RPMI8226 (cell line): Measurements from ENCODE around the gene FLAD1.

Experiments used
- DNase-seq: peaks from one replicate; pipeline ENCODE4 v3.0.0-alpha.2; 2015

Gene FLAD1

DNA sequence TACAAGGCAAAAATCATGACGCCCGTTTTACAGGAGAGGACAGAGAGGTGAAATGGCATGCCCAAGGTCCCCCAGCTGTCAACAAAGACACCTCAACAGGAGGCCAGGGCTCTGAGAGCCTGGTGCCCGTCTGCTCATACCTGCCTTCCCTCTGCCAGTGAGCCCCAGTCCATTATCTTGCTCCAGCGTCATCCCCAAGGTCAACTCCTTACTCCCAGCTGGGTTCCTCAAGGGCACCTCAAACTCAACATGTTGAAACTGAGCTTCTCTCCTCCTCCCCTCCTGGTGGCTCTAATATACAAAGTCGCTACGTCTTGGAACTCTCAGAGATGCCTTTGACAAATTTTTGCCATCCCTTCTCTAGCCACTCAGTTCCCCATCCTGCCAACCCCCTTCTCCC is 30.5 kb upstream of the FLAD1 start:
- no peak for DNase-seq

DNA sequence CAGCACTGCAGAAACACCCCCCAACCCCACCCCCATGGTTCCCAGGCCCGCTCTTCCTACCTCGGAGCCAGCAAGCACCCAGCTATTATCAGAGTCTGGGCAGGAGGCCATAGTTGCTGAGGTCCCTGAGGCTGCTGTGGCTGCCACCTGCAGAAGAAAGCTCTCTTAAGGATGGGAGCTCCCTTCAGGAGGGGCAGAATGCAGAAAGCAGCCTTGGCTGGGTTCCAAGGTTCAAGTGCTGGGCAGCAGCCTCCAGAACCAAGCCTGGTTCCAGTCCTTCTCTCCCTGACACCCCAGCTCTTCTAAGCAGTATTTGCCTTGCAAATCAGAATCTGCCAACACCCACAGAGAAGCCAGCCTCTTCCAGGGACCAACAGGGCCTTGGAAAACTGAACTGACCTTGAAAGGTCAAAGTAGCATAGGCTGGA is 29.5 kb upstream of the FLAD1 start:
- peak; percentile 83 for DNase-seq

DNA sequence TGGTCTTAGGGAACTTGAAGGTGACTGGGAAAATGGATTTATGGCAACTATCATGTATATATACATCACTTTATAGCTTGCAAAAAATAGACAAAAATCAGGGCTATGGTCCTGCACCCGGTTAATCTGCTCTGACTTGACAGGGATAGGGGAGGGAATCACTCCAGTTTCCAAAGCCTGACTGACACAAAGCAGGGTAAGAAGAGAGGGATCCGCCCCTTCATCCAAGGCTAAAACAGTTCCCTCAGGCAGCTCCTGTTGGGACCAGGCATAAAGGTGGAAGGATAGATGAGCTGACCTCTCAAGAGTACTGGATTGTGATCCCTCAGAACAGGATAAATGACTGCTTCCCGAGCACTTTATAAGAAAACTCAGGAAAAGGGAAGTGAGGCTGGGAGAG is 28.6 kb upstream of the FLAD1 start:
- no peak for DNase-seq

DNA sequence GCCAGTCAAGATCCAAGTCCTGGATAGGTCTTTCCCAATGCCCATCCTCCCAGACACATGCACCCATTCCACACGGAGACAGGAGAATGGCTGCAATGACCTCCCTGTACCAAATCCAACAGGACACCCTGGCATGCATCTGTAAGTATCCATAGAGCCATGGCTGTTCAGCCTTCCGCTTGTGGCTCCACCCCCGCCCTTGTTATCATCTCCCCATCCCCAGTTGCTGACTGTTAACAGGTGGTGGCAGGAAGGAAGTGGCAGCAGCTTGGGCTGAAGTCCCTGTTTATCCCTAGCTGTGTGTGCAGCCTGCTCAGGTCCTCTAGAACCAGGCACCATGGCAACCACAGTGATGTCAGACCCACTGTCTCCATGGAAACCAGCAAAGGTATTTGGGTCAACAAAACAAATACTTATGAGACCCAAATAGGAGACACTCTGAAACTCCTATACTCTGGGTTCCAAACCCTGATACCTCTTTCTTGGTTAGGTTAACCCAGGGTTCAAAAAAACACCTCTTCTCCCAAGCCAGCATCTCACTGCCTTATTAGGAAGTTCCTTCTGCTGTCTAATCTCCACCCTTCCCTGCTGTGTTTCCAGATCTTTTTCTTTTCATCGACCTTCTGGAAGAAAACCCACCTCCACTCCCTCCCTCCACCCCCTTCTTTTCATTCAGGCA is 28.0 kb upstream of the FLAD1 start:
- peak; percentile 94 for DNase-seq

DNA sequence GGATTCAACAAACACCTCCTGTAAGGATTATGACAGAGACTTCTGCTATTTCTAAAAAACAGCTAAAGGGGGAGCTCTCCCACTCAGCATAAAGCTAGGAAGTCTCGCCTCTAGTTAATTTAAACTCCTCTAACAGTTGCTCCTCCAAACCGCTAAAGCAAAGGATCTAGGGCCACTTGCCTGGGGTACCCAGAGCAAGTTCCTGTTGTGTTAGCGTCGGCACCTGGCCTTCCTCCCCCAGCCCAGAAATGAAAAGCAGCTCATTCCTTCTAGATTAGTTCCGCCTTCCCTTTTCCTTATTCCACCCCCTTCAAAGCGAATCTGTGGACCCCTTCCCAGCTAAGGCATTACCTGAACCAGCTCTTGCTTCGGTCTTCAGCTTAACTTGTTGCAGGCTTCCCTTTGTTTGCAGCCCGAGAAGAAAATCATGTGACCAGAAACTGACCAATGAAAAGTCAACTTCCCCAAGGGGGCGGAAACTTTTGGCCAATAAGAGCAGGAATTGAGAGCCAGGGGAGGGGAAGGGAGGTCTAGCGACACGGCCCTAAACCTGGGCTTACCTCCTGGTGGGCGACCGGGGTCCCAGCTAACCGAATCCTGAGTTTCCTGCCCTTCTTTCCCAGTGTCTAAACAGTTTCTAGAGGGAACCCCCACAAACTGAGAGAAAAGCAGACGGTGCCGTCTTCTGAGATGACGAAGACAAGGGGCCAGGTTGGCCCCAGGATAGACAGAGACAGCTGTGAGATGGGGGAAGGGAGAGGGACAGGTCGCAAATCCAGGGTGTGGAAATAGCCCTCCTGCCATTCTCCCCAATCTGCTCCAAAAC is 27.2 kb upstream of the FLAD1 start, which contains the start of gene PBXIP1:
Gene PBXIP1 (minus strand): TSS at position 382 of the 826 bp plus-strand sequence. CDS start 2,378 bp downstream, outside the sequence.
- peak; percentile 93 for DNase-seq

DNA sequence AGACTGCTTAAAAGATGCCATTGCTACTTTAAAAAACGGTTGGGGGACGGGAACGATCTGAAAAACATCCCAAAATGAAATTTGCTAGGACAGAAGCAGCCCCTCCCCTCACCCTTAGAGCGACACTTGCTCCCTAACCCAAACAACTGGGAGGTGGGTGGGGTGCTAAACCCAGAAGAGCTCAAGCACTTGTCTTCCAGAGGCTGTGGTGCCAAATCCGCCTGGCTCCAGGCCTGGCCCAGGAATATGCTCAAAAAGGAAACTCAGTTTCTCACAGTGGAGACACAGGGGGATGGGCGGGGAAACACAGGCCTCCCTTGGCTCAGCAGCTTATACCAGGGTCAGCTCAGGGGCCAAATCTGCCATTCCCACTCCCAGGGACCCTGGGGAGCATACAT is 26.6 kb upstream of the FLAD1 start:
- no peak for DNase-seq

DNA sequence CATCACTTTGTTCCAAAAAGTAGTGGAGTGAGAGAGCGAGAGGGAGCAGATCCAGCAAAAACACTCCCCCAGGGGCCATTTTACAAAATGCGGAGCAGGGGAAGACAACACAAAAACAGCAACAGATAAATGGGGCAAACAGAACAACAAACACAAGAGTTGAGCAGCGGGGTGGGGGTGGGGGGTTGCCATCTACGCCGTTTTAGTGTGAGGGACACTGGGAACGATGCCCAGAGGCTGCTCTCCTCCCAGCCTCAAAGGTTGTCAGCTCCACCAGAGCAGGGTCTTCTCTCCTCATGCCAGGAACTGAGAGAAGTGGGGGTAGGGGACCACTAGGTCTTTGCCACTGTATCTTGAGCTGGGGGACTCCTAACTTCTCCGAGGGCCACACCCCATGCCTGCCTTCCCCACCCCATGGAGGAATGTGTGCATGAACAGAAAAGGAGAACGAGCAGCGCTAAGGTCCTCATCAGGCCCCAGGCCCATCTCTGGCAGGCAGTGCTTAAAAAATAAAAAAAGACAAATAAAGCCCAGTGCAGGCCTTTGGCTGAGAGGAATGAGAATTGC is 26.0 kb upstream of the FLAD1 start:
- DNase-seq = no peak

DNA sequence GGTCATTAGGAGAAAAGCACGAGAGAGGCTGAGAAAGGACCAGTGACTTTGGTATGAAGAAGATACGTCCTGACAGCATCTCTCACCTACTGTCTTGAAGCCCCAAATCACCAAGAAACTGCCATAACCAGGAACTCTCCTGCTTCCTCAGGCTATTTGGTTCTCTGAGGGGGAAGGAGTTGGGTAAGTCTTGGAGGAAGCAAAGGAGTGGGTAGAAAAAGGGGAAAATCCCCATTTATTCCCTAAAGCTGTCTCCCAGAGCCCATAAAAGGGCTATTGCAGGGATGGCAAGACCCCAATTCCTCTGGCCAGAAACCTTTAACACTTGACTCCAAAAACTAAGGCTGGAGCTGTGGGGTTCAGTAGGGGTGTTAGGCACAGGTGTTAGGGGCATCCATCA is 25.1 kb upstream of the FLAD1 start:
- DNase-seq = no peak

DNA sequence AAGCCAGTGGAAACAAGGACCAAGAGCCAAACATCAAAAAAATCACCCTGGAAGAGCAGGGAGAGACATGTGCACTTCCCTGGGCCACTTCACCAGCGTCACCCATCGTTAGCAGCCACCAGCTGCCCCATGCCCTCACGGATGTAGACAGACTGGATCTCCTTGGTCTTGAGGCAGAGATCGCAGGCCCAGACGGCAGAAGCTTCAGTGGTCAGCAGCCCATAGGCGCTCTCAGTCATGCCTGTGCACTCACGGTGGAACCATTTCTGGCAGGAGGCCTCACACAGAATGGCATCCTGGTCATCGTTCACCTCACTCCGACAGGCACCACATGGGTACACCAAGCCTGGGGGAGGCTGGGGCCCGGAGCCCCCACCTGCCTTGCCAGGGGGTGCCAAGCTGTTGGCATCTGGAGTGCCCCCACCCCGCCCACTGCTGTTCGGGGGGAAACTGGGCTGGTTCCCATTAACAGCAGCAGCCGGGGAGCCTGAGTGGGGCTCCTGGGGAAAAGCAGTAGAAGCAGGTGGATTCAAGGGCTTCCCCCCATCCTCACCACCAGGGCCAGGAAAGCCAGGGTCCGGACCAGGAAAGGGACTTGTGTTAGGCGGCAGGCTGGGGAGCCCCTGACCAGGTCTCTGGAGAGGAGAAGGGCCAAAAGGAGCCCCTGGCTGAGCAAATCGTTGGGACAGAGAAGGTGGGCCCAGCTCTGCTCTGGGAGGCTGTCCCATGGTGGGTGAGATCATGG is 24.3 kb upstream of the FLAD1 start:
- no peak for DNase-seq

DNA sequence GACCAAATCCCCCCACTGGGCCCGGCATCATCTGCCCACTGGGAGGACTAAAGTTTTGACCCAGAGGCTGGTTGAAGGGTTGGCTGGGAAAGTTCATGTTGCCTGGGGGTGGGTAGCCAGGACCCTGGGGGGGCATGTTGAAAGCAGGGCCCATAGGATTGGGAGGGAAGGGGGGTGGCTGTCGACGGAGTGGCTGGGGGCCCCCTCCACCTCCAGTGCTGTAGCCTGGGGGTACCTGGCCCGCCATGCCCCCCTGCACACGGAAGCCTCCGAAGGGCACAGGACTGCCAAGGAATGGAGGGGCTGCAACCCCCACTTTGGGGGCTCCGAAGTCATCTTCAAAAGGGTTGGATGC is 23.7 kb upstream of the FLAD1 start:
- no peak for DNase-seq

DNA sequence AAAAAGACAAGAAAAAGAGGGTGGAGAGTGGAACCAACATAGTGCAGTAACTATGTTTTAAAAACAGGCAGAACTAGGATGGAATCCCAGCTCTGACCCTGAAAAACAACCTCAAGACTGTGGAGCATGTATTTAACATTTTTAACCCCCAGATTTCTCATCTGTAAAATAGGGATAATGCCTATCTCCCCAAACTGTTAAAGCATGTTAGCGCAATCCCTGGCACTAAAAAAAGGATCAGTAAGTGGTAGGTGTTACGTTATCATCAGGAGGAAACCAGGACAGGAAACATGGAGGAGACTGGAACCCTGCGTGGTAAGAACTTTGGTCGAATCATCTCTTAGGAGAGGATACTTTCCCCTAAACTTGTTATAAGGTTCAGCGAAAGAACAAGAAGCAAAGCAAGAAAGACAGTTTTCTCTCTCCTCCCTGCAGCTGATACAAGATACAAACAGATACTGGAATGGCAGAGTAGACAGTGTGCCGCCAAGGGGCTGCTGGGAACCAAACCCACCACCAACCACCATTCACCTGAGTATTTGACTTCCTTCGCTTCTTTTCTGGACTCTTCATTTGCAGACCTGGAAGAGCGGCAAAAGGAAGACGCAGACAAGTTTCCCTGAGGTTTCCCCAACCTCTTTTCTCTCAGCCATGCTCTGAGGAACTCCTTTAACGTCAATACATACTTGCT is 22.6 kb upstream of the FLAD1 start:
- DNase-seq = peak; percentile 26

DNA sequence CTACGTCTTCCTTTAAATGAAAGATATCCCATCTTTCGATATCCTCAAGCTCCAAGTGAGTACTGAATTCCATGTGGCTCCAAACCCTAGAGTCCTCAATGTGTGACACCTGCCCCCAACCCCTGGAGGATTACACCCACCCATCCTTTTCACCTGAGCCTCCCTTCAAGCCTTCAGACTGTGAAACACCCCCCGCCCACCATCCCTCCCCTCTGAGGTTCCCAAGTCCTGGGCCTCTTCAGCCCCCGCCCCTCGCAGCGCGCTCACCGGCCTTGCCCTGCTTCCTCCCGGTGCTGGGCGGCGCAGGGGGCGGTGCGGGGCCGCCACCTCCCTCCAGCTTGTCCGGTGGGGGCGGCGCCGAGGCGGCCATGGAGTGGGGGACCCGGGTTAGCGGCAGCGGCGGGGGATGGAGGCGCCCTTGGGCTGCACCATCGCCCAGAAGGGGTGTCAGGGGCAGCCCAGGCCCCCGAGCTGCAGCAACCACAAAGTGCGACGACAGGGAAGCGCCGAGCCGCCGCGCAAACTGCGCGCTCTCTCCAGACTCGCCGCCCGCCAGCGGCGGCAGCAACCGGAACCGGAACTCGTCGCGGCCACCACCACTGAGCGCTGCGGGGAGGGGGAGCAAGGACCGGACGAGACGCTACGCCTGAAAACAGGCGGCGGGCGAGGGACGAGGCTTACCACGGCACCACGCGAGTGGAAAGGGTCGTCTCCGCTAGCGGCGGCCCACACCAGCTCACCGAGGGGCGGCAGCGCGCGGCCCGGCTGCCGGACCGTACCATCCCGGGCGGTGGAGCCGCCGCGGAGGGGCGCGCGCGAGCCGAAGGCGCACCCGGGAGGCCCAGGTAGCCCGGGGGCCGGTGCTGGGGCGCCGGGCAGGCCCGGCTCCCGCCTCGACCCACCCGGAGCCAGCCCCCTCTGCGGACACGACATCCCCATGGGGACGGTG is 21.7 kb upstream of the FLAD1 start, which contains the start of gene PYGO2:
Gene PYGO2 (minus strand): TSS at position 576 of the 949 bp plus-strand sequence. CDS start 206 bp downstream, at position 370.
- peak; percentile 90 for DNase-seq

DNA sequence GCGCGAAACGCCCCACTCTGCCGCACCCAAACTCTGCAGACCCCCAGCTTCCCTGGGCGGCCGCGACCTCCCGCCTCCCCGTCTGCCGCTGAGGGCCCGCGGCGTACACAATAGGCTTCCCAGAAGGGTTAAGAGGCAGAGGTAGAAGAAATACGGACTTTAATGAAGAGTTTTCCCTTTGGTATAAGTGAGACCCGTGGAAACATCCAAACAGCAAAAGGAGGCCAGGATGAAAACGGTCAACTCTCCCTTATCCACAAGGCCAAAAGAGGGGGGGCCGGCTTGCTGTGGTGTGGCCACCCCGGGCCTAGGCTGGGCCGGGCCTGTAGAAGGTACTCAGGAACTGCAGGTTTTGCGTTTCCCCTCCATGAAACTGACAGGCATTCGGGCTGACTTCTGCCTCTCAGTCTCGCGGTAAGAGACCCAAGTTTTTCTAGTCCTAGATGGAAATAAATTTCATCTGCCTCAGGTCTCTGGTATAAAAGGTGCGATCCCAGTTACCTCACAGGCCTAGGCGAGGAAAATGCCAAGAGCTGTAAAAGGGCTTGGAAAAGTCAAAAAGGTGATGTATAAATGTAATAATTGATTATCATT is 20.9 kb upstream of the FLAD1 start:
- peak; percentile 66 for DNase-seq

DNA sequence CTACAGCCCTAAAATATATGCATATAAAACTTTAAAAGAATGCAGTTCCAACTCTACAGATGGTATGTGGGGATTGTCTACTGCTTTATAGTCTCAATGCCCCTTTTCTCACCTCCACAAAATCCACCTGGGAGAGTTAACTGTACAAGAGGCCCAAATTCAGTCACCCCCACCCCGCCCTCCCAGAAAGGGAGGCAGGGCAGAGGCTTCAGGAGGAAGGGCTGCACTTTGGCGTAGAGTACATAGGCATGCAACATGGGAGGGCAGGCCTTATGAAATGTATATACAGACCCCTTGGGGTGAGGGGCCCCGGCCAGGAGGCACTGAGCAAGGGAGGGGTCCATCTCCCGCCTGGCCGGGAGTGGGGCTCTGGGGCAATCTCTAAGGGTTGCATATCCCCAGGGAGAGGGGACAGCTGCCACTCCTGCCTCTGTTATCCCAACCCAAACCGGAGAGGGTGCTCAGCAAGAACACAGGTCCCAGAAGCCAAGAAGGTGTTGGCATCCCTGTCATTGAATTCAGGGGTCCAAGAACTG is 20.3 kb upstream of the FLAD1 start:
- no peak for DNase-seq

DNA sequence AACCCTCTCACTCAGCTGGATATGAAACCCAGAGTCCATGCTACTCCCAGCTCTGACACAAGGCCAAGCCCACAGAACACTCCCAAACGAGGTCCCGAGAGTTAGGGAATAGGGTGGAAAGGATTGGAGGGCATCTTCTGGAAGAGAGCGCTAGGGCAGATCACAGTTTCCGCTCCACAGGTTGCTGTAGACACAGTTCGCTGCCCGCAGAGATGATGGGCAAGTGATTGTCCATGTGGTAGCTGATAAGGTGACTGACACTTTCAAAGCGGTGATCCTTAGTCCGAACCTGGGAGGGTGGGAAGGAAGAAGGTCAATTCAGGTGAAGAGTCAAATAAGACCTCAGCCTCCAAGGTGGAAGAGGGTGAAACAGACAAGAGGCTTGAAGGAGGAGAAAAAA is 19.5 kb upstream of the FLAD1 start:
- no peak for DNase-seq

DNA sequence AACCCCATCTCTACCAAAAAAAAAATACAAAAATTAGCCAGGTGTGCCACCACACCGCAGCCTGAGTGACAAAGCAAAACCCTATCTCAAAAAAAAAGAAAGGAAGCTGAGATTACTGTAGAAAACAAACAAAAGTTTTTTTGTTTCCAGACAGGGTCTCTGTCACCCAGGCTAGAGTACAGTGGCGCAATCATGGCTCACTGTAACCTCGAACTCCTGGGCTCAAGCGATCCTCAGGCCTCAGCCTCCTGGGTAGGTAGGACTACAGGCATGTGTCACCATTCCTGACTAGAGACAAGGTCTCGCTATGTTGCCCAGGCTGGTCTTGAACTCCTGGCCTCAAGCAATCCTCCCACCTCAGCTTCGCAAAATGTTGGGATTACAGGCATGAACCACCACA is 18.8 kb upstream of the FLAD1 start:
- DNase-seq = no peak

DNA sequence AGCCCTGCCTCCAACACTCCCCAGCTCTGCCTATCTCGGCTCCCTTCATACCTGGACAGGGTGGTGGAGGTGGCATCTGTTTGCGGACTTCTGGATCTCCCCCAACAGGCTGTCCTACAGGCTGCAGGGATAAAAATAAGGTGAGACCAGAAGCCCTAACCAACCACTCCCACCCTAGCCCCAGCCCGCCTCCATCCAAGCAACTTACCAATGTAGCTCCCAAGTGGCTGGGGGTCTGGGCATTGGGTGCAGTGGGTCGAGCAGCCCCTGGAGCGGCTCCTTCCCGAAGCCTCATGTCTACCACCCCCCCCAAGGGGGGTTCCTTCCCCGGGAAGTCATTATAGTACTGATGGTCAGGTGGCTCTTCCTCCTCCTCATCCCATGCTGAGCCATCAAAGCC is 17.0 kb upstream of the FLAD1 start:
- no peak for DNase-seq

DNA sequence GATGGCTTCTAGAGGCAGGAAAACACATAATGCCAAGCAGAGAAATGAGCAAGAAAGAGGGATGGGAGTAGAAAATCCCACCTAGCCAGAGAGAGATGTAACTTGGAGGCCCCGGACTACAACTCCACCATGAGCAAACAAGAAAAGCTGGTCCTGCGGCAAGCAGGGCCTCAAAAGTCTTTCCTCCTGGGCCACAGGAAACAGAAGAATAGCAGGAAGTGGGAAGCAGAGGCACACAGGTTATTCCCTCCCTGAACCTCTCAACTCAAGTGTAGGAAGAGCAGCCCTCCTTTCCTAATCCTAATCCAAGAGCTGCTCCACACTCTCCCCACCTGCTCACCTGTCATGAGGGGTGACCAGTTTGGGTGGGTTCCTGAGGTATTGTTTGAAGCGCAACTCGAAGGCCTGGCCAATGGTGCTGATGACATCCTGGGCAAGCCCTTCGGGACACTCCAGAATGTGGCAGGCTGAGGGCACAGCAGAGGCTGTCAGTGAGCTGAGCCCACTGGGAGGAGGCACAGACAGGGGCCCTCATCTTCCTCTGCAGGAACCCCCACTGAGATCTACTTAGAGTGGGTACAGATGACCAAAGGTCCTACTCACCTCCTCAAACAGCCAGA is 15.7 kb upstream of the FLAD1 start:
- no peak for DNase-seq

DNA sequence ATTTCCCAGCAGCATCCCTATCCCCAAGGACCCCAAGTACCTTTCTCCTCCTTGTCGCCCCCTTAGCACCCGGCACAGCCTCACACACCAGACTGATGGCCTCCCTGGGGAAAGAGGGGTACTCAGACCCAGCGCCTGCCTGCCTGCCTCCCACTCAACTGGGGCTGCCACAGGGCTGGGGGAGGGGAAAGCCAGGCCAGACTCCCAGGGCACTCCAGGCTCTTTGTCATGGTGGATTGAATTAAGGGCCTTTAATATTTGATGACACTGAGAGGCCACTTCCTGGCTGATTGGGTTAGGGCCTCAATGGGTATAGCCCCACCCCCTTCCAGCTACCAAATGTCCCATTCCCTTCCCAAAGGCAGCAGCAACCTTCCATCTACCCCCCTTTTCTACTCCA is 14.4 kb upstream of the FLAD1 start:
- no peak for DNase-seq

DNA sequence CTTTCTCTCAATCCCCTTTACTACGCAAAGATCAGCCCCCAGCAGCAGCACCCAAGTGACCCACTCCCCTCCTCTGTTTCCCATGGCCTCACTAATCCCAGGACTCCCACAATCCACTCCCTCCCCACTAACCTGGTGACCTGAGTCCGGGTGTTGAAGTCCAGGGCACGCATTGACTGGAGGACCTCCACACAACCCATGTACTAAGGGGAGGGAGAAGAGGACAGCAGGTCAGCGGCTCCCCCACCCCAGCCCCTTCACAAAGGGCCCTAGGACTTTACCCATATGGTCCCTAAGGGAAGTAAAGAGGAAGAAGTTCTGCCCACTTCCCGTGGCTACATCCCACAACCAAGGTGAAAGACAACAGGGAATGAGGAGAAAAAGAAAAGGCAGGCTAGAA is 13.9 kb upstream of the FLAD1 start:
- DNase-seq = no peak
